ENCODE results near the gene DENND11.
A peak's percentile ranks its signal among the peaks of the same experiment; 100 is the strongest.

Gene DENND11

GRCh38 chr7:141702047-141702567 is at the start of gene DENND11:
Gene DENND11 (minus strand): TSS chr7:141702166. CDS start chr7:141702153, 13 bp downstream.
- FAIRE-seq, result peak; percentile 47

DNA sequence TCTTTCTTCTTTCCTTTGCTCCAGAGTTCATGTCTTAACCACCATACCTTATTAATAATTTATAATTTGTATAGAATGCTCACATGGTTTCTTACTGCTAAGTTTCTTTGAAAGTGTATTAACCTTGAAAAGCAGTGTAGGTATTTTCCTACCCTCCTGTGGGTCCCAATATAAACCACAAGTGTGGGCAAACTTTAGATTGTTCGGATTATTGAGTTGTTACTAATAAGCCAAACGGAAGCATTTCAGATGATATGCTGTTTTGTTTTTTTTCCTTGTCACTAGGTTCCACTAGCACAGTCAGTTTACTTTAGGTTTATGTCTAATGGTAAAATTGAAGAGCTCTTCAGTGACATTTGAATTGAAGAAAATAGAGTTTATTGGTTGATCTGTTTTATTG is 46.4 kb upstream of the DENND11 start:
- no peak for FAIRE-seq

- FAIRE-seq, result no peak
Observed at GRCh38 chr7:141744131-141744530, 42.2 kb upstream of the DENND11 start.

GRCh38 chr7:141742229-141742628 is 40.3 kb upstream of the DENND11 start:
- no peak for FAIRE-seq

GRCh38 chr7:141739250-141739649 is 37.3 kb upstream of the DENND11 start:
- FAIRE-seq, result no peak

GRCh38 chr7:141738592-141739013 is 36.6 kb upstream of the DENND11 start:
- no peak for FAIRE-seq

DNA sequence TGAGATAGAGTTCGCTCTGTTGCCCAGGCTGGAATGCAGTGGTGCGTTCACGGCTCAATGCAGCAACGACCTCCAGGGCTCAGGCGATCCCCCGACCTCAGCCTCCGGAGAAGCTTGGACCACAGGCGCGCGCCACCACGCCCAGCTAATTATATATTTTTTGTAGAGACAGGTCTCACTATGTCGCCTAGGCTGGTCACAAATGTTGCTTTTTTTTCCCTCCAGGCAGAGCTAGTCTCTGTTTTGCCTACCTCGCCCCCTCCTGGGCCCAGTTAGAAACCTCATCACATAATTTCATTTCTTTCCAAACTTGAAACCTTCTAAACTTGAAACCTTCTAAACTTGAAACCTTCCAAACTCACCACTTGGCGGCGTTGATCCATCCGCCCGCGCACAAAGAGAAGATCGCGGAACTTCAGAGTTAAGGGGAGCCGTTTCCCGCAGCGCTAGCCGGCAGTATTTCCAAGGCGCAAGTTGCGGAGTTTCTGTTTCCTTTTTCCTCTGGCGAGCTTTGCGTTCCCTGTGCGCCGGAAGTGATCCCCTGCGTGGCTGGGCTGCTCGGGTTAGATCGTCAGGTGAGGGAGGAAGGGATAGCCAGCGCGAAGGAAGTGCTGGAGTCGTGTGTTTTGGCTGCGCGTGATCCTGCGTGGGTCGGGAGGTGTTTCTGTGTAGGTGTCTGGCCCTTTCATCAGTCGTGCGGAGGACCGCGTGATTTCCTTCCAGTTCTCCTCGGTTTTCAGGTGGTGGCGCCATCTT is 36.0 kb upstream of the DENND11 start, which contains the start of gene SSBP1:
TSS of gene SSBP1 (plus strand) at position 523 of the 756 bp plus-strand sequence. CDS start 809 bp downstream, outside the sequence.
- FAIRE-seq, result peak; percentile 80

- FAIRE-seq, result no peak
Observed at GRCh38 chr7:141737118-141737835, 35.3 kb upstream of the DENND11 start.

DNA sequence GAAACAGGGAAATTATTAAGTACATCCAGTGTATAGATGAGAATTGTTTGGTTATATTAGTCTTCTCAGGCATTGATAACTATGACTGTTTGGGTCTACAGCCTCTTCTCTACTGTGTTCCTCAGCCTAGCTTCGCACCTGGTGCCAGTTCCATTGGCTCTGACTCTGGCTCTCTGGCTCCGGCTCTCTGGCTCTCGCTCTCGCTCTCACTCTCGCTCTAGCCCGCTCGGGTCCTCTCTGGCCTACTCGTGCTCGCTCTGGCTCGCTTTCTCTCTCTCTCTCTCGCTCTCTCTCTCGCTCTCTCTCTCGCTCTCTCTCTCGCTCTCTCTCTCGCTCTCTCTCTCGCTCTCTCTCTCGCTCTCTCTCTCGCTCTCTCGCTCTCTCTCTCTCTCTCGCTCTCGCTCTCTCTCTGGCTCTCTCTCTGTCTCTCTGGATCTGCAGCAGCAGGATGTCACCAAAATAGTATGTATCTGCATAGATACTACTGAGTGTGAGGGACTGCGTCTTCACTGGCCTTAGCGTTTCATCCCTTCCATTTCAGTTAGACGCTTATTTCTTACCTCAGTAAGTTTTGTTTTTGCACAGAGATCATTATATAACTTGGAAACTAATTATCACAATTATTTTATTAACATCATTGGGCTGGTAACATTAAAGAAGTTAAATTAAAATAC is 29.6 kb upstream of the DENND11 start:
- FAIRE-seq, result no peak

DNA sequence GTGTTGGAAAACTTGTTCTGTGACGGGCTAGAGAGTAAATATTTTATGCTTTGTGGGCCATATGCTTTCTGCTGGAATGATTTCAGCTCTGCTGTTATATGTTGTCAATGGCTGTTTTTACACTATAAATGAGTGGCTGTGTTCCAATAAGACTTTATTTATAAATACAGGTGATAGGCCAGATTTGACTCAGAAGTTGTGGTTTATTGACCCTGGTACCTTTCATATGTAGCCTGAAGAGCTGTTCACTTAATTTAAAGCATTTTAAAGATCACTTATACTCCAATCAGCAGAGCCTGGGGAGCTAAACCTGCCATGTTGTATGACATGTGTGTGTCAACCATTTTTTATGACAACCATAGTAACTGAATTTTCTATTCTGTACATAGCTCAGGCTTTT is 27.1 kb upstream of the DENND11 start:
- no peak for FAIRE-seq

DNA sequence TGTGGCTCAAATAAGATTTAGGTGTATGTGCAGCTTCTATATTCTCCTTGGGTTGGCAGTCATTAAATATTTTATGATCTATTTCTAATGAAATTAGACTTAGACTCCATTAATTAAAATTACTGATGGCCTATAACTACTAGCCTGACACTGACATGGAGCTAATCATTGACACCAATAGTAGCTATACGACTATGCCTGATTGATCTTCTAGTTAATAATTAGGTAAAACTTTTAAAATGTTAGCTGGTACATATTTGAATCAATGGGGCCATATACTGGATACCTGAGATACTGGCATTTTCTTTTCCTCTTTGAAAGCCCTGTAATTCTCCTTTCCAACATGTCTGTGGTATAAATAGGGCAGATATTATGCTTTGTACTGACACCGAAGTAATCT is 20.6 kb upstream of the DENND11 start:
- no peak for FAIRE-seq

DNA sequence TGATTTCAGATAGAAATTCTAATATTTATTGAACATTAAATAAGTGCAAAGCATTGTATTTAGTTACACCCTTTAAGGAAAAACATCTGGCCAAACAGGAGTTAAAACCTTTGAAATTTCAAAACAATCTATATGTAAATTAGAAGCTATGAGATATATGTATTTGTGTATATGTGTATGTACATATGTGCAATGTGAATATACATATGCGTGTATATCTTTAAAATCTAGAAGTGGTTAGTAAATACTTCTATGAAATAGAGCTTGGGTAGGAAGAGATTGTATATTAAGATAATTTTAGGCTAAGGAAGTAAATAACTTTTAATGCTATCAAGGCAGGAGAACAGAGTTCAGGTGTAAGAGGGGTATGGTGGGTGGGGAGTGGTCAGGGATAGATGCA is 15.5 kb upstream of the DENND11 start:
- no peak for FAIRE-seq

DNA sequence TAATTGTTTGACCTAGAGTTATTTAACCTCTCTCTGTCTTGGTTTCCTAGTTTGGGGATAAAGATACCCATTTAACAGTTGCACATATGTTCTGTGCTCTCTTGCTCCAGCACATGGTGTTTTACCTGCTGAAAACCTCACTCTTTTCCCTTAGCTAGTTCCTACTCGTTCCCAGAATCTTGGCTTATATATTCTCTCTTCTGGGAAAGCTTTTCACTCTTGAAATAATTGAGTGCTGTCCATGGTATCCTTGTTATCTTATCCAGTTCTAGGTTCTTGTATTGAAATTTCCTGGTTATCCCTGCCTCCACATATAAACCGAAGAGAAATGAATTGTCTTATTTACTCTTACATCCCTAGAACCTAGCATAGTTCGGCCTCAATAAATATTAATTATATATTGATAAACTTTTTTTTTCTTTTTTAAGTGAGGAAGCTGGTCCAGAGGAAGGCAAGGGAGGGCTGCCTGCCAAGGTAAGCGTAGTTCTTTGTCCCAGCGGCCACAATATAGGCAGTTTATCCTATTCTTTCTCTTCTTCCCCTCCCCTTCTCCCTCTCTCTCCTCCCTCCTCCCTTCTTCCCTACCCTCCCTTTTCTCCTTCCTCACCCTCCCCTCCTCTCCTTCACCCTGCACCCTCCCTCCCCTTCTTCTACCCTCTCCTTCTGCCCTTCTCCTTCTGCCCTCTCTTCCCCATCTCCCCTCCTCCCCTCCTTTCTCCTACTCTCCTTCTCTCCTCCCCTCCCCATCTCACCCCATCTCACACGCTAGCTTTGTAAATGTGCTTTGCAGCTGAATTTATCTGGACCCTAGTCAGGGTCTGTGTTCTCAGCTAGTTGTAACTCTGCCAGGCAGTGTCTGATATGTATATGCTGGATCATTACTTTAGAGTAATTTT is 14.1 kb upstream of the DENND11 start:
- FAIRE-seq, result no peak

DNA sequence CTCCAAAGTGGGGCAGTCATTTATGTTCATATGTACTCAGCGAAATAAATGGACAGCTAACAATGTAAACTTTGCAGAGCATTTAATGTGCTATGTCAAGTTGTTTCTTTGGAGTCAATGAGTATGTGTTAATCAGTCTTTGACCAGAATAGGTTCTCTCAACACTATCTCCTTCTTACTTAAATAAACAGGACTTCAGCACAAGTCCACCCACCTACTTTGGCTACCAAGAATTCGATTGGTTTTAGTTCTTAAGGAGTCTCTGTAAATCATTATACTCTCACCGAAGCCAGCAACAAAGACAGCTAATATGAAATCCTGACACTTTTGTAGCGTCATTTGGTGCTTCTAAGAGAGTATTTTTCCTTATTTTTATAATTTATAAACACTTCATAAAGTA is 13.1 kb upstream of the DENND11 start:
- no peak for FAIRE-seq

DNA sequence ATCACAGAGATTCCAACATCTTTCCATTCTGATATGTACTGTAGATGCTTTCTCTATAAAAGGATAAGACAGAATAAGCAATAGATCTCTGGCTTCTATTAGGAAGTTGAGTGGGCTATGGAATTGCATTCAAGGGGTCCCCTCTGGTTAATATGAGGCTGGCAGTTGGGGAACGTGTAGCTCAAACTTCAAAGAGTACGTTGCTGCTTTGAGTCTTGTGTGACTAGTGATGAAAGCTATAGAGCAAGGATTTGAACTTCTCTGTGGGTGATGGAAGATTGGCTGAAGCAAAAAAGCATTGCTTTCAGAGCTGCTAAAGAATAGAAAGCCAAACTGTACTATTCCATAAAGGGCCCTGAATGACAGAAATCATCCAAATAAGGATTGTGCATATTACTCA is 12.6 kb upstream of the DENND11 start:
- FAIRE-seq, result no peak

- no peak for FAIRE-seq
Observed at GRCh38 chr7:141713890-141714289, 11.9 kb upstream of the DENND11 start.

GRCh38 chr7:141712603-141713255 is 10.8 kb upstream of the DENND11 start:
- FAIRE-seq, result no peak

- no peak for FAIRE-seq
Observed at GRCh38 chr7:141710301-141710700, 8.3 kb upstream of the DENND11 start.

GRCh38 chr7:141709749-141710148 is 7.8 kb upstream of the DENND11 start:
- no peak for FAIRE-seq

DNA sequence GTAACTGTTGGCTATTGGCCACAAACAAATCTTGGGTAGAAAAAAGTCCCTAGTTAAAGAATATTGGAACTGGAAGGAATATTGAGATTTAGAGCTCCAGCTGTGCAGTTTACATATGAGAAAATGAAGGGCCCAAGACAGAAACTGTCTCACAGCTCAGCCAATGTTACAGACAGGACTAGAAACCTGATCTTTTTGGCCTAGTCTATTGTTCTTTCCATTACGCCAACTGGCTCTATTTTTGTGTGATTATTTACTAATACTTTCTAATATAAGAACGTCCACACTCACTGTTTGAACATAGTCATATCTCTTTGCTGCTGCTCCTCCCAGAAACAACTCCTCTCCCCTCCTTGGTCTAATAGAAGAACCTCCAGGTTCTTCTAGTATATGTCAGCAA is 7.4 kb upstream of the DENND11 start:
- no peak for FAIRE-seq

DNA sequence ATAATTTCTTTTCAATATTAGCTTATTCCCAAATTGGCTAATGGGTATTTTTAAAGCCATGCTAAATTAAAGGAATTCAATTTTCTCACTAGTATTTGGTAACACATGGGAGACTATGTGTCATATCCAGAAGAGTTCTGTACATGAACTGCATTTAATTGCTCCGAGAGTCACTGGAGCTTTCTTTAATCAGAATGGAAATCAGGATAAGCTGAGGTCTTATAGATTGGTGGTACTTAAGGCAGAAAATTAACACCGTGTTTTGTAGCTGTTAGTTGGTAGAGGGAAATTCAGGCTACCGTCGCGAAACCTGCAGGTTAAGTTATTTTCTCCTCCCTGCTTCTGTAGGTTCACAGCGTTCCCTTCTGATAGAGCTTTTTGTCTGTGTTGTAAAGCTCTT is 6.4 kb upstream of the DENND11 start, which contains the start of gene WEE2:
TSS of gene WEE2 (plus strand) at position 3 of the 400 bp plus-strand sequence. CDS start 406 bp downstream, outside the sequence.
- FAIRE-seq, result no peak
